Measurements from ENCODE around the gene FRMD3. TPM values are rescaled to one million over a fixed set of nuclear protein-coding genes. Genes with fewer than 3 reads are reported as not detected.

Gene FRMD3
- total and polyA plus RNA-seq, 4 donors = 0.16 to 0.75 (median 0.48) TPM

GRCh38 chr9:83445703-83446265 lies 92.4 kb downstream of the FRMD3 start:
- Histone ChIP-seq H3K4me1 (ENCODE audit: control insufficient read depth in 4 of 4, insufficient read depth in 4 of 4, low read length in 3 of 4) (peaks cover 0 to 2% (median 0%) of the 10 kb centered on the region in 4 donors), H3K27ac (ENCODE audit: low read depth in 1 of 2, low read length in 2 of 2) (no peak overlapping the region), H3K4me3 (ENCODE audit: low read depth in 1 of 3, low read length in 3 of 3) (no peak overlapping the region), H3K27me3 (ENCODE audit: control insufficient read depth in 4 of 4, insufficient read depth in 4 of 4, low read length in 3 of 4) (no peaks in the 10 kb centered on the region), H3K9ac (ENCODE audit: low read depth in 1 of 2, low read length in 2 of 2) (no peak overlapping the region), H3K9me3 (ENCODE audit: control insufficient read depth in 4 of 4, low read length in 3 of 4) (no peaks in the 10 kb centered on the region), H3K36me3 (ENCODE audit: control insufficient read depth in 4 of 4, insufficient read depth in 3 of 4, low read depth in 1 of 4, low read length in 3 of 4) (no peaks in the 10 kb centered on the region)
- TF ChIP-seq ATF3 (IDR thresholded peaks at IDR 0.05) (no peak), EGR1 (IDR thresholded peaks at IDR 0.05; ENCODE audit: low read depth in 2 of 2) (no peak), RXRA (IDR thresholded peaks at IDR 0.05) (no peak), MAX (IDR thresholded peaks at IDR 0.05) (no peak)
- DNase-seq (ENCODE audit: low spot score) = no peak
- WGBS = 95% methylated on average over 6 of the region's 6 CpGs

DNA sequence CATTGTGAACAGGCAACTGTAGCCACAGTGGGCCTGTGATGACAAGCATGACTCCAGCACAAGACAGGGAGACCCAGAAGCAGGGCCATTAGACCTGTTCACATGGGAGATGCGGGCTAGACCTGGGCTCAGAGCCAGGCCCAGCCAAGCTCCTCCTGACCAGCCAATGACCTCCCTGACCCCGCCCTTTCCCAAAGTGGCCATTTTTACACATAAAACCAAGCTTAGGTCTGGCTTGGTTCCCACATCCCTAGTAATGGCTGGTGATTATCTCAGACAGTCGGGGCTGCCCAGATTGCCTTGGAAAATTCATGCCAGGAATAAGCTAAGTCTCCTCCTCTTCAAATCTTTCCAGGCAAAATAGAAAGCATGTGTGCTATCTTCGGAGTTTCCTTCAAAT lies 94.1 kb downstream of the FRMD3 start:
- 73% methylated on average over 4 of the region's 4 CpGs for WGBS
- Histone ChIP-seq H3K4me3 (ENCODE audit: low read depth in 1 of 3, low read length in 3 of 3) (no peak overlapping the region), H3K9ac (ENCODE audit: low read depth in 1 of 2, low read length in 2 of 2) (no peak overlapping the region), H3K4me1 (ENCODE audit: control insufficient read depth in 4 of 4, insufficient read depth in 4 of 4, low read length in 3 of 4) (peaks cover 0 to 2% (median 0%) of the 10 kb centered on the region in 4 donors), H3K36me3 (ENCODE audit: control insufficient read depth in 4 of 4, insufficient read depth in 3 of 4, low read depth in 1 of 4, low read length in 3 of 4) (no peaks in the 10 kb centered on the region), H3K27ac (ENCODE audit: low read depth in 1 of 2, low read length in 2 of 2) (no peak overlapping the region), H3K9me3 (ENCODE audit: control insufficient read depth in 4 of 4, low read length in 3 of 4) (no peaks in the 10 kb centered on the region), H3K27me3 (ENCODE audit: control insufficient read depth in 4 of 4, insufficient read depth in 4 of 4, low read length in 3 of 4) (no peaks in the 10 kb centered on the region)
- DNase-seq (ENCODE audit: low spot score) = no peak
- TF ChIP-seq, protein P1, sequence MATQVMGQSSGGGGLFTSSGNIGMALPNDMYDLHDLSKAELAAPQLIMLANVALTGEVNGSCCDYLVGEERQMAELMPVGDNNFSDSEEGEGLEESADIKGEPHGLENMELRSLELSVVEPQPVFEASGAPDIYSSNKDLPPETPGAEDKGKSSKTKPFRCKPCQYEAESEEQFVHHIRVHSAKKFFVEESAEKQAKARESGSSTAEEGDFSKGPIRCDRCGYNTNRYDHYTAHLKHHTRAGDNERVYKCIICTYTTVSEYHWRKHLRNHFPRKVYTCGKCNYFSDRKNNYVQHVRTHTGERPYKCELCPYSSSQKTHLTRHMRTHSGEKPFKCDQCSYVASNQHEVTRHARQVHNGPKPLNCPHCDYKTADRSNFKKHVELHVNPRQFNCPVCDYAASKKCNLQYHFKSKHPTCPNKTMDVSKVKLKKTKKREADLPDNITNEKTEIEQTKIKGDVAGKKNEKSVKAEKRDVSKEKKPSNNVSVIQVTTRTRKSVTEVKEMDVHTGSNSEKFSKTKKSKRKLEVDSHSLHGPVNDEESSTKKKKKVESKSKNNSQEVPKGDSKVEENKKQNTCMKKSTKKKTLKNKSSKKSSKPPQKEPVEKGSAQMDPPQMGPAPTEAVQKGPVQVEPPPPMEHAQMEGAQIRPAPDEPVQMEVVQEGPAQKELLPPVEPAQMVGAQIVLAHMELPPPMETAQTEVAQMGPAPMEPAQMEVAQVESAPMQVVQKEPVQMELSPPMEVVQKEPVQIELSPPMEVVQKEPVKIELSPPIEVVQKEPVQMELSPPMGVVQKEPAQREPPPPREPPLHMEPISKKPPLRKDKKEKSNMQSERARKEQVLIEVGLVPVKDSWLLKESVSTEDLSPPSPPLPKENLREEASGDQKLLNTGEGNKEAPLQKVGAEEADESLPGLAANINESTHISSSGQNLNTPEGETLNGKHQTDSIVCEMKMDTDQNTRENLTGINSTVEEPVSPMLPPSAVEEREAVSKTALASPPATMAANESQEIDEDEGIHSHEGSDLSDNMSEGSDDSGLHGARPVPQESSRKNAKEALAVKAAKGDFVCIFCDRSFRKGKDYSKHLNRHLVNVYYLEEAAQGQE (IDR thresholded peaks at IDR 0.05) = no peak
- no peak for TF ChIP-seq ATF3 (IDR thresholded peaks at IDR 0.05)
- no peak for TF ChIP-seq HNF4A (conservative IDR thresholded peaks at IDR 0.05)
- no peak for TF ChIP-seq ZBTB33 (IDR thresholded peaks at IDR 0.05)
- no peak for TF ChIP-seq YY1 (IDR thresholded peaks at IDR 0.05)
- no peak for TF ChIP-seq FOXA1 (IDR thresholded peaks at IDR 0.05)
- TF ChIP-seq NR2F2 (IDR thresholded peaks at IDR 0.05) = peak; percentile 65

DNA sequence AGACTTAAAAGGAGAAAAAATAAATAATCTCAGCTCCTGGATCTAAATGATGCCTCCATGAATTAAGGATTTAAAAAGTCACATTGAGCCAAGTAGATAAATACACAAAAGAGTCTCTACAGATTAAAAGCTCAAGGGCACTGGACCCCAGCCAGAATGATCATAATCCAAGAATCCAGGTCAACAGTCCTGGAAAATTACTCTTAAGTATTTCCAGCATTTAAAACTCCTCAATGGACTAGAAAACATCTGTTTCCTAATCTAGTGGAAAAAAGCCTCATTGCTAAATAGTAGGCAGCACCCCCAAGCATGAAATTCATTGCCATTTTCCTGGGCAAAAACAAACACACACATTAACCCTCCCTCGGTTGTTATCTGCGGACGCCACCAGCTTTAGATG lies 96.8 kb downstream of the FRMD3 start:
- H3K36me3 ChIP-seq (ENCODE audit: control insufficient read depth in 4 of 4, insufficient read depth in 3 of 4, low read depth in 1 of 4, low read length in 3 of 4) = no peaks in the 10 kb centered on the region
- peak; percentile 10 to 20 for TF ChIP-seq HNF4A (conservative IDR thresholded peaks at IDR 0.05)
- no peak for TF ChIP-seq FOXA2 (IDR thresholded peaks at IDR 0.05)
- TF ChIP-seq SP1 (IDR thresholded peaks at IDR 0.05) = no peak
- TF ChIP-seq ATF3 (IDR thresholded peaks at IDR 0.05) = no peak
- TF ChIP-seq CTCF (IDR thresholded peaks at IDR 0.05; ENCODE audit: low read depth, low read length, missing input control) = no peak
- H3K27me3 ChIP-seq (ENCODE audit: control insufficient read depth in 4 of 4, insufficient read depth in 4 of 4, low read length in 3 of 4) = no peaks in the 10 kb centered on the region
- 69% methylated on average over 3 of the region's 3 CpGs for WGBS
- no peak overlapping the region for H3K9ac ChIP-seq (ENCODE audit: low read depth in 1 of 2, low read length in 2 of 2)
- no peak for DNase-seq (ENCODE audit: low spot score)
- H3K4me3 ChIP-seq (ENCODE audit: low read depth in 1 of 3, low read length in 3 of 3) = no peak overlapping the region
- H3K4me1 ChIP-seq (ENCODE audit: control insufficient read depth in 4 of 4, insufficient read depth in 4 of 4, low read length in 3 of 4) = peaks cover 0 to 2% (median 0%) of the 10 kb centered on the region in 4 donors
- no peak overlapping the region for H3K27ac ChIP-seq (ENCODE audit: low read depth in 1 of 2, low read length in 2 of 2)
- H3K9me3 ChIP-seq (ENCODE audit: control insufficient read depth in 4 of 4, low read length in 3 of 4) = no peaks in the 10 kb centered on the region
